ENCODE results near the gene ADD2. TPM values are rescaled to one million over a fixed set of nuclear protein-coding genes. Genes with fewer than 3 reads are reported as not detected.

The ADD2 gene
- total and polyA plus RNA-seq, 2 experiments from 2014 or later, result 4.7 to 40.0 TPM

GRCh38 chr2:70709275-70710037 is 58.5 kb downstream of the ADD2 start:
- H3K27me3 ChIP-seq, result no peaks in the 10 kb centered on the region
- TF ChIP-seq CTCF (IDR thresholded peaks at IDR 0.05; ENCODE audit: low read depth, low read length), result no peak
- no peaks in the 10 kb centered on the region for H3K36me3 ChIP-seq
- H3K4me1 ChIP-seq (ENCODE audit: low read depth), result peaks cover 3% of the 10 kb centered on the region
- H3K4me3 ChIP-seq, result no peak overlapping the region
- no peak overlapping the region for H3K27ac ChIP-seq
- no peaks in the 10 kb centered on the region for H3K9me3 ChIP-seq (ENCODE audit: low read depth)
- DNase-seq (ENCODE audit: low read depth in 1 of 2, low spot score in 1 of 2), result peak in 1 of 2 donors; percentile 63

GRCh38 chr2:70708376-70709199 is 59.4 kb downstream of the ADD2 start:
- Histone ChIP-seq H3K36me3 (no peaks in the 10 kb centered on the region), H3K4me3 (no peak overlapping the region), H3K9me3 (ENCODE audit: low read depth) (no peaks in the 10 kb centered on the region), H3K27ac (no peak overlapping the region), H3K4me1 (ENCODE audit: low read depth) (no peaks in the 10 kb centered on the region), H3K27me3 (no peaks in the 10 kb centered on the region)
- no peak for TF ChIP-seq CTCF (IDR thresholded peaks at IDR 0.05; ENCODE audit: low read depth, low read length)
- peak in 1 of 2 donors; percentile 37 for DNase-seq (ENCODE audit: low read depth in 1 of 2, low spot score in 1 of 2)

GRCh38 chr2:70707706-70708105 is 60.3 kb downstream of the ADD2 start:
- Histone ChIP-seq H3K27ac (no peak overlapping the region), H3K4me3 (no peak overlapping the region), H3K36me3 (no peaks in the 10 kb centered on the region), H3K9me3 (ENCODE audit: low read depth) (no peaks in the 10 kb centered on the region), H3K27me3 (no peaks in the 10 kb centered on the region), H3K4me1 (ENCODE audit: low read depth) (no peaks in the 10 kb centered on the region)
- DNase-seq (ENCODE audit: low read depth in 1 of 2, low spot score in 1 of 2), result no peak
- no peak for TF ChIP-seq CTCF (IDR thresholded peaks at IDR 0.05; ENCODE audit: low read depth, low read length)

GRCh38 chr2:70706026-70706795 is 61.8 kb downstream of the ADD2 start:
- Histone ChIP-seq H3K27ac (no peak overlapping the region), H3K36me3 (no peaks in the 10 kb centered on the region), H3K27me3 (no peaks in the 10 kb centered on the region), H3K9me3 (ENCODE audit: low read depth) (no peaks in the 10 kb centered on the region), H3K4me3 (no peak overlapping the region), H3K4me1 (ENCODE audit: low read depth) (no peaks in the 10 kb centered on the region)
- TF ChIP-seq CTCF (IDR thresholded peaks at IDR 0.05; ENCODE audit: low read depth, low read length), result no peak
- DNase-seq (ENCODE audit: low read depth in 1 of 2, low spot score in 1 of 2), result no peak

GRCh38 chr2:70705160-70705850 is 62.7 kb downstream of the ADD2 start:
- no peak for DNase-seq (ENCODE audit: low read depth in 1 of 2, low spot score in 1 of 2)

More at GRCh38 chr2:70705160-70705850, 62.7 kb downstream of the ADD2 start:
- H3K27ac ChIP-seq, result no peak overlapping the region
- H3K4me1 ChIP-seq (ENCODE audit: low read depth), result no peaks in the 10 kb centered on the region
- H3K4me3 ChIP-seq, result no peak overlapping the region
- no peaks in the 10 kb centered on the region for H3K36me3 ChIP-seq
- no peak for TF ChIP-seq CTCF (IDR thresholded peaks at IDR 0.05; ENCODE audit: low read depth, low read length)
- H3K9me3 ChIP-seq (ENCODE audit: low read depth), result no peaks in the 10 kb centered on the region
- no peaks in the 10 kb centered on the region for H3K27me3 ChIP-seq

All from cardiac muscle cell (in vitro differentiated cells and primary cell).